Measurements from ENCODE around the gene PKDREJ. TPM values are rescaled to one million over a fixed set of nuclear protein-coding genes. Genes with fewer than 3 reads are reported as not detected.

Gene PKDREJ
- total and polyA plus RNA-seq, 2 of the 4 experiments (the other 2 are of a cell fraction): 0.02 TPM; not detected in 1

- H3K4me1 ChIP-seq (ENCODE audit: control insufficient read depth, insufficient read depth, low read length): 0 out of 2 replicates have a peak, but pooled peaks cover 2% of the 10 kb centered on the region
- ChIA-PET POLR2A (ENCODE audit: unreplicated experiment) (no interaction called here), CTCF (no interaction called here)
- no peak overlapping the region for H2AFZ ChIP-seq (replicated peaks; ENCODE audit: low read length, poor library complexity)
- 86% methylated on average over 6 of the region's 7 CpGs; no CpG with 5 or more reads in 1 of the 2 experiments for WGBS, 2 experiments (ENCODE audit: extremely low coverage in 2 of 2, insufficient read length in 1 of 2)
- H4K8ac ChIP-seq (ENCODE audit: low read depth in 2 of 2, low read length in 2 of 2): no peak overlapping the region
- no peak overlapping the region for H2BK15ac ChIP-seq (ENCODE audit: low read depth, low read length)
- intact Hi-C loops (cut with micrococcal nuclease) (no loop called here), in situ Hi-C loops (cut with MboI; ENCODE audit: low sequenced_read_pairs) (no loop called here), dilution Hi-C loops (cut with HindIII; ENCODE audit: low sequenced_read_pairs, unreplicated experiment) (no loop called here)
- no peak overlapping the region for H3K14ac ChIP-seq (replicated peaks; ENCODE audit: low read depth, low read length)
- H4K5ac ChIP-seq (ENCODE audit: low read depth, low read length): no peak overlapping the region
- TF ChIP-seq RFX5 (IDR thresholded peaks at IDR 0.05; ENCODE audit: low read depth, low read length) (no peak), POLR2A (IDR thresholded peaks at IDR 0.05; ENCODE audit: low read depth, low read length) (no peak), CTCF (conservative IDR thresholded peaks at IDR 0.05; ENCODE audit: low read depth, low read length) (no peak)
- no peaks in the 10 kb centered on the region for H3K9me3 ChIP-seq (ENCODE audit: control insufficient read depth, insufficient read depth, low read length)
- no peak overlapping the region for H3K27ac ChIP-seq (ENCODE audit: insufficient read depth, low read length)
- H3K4me3 ChIP-seq (ENCODE audit: insufficient read depth, low read depth, low read length): no peak overlapping the region
- no peak overlapping the region for H2BK20ac ChIP-seq (ENCODE audit: low read depth, low read length)
- no peak overlapping the region for H3K18ac ChIP-seq (ENCODE audit: low read depth, low read length)
- H2AK9ac ChIP-seq (replicated peaks; ENCODE audit: low read depth, low read length, poor library complexity): peak overlapping the region; percentile 44
- ATAC-seq (ENCODE audit: low read depth) (no peak), DNase-seq (no peak)
- H2BK120ac ChIP-seq (ENCODE audit: low read depth, low read length): no peak overlapping the region
- H3K4me2 ChIP-seq (ENCODE audit: low read depth, low read length): no peak overlapping the region
- H3K56ac ChIP-seq (ENCODE audit: extremely low read depth, insufficient read depth, low read length): no peak overlapping the region
- no peak overlapping the region for H3K23ac ChIP-seq (ENCODE audit: low read depth, low read length)
- H4K20me1 ChIP-seq (ENCODE audit: insufficient read depth, low read length): no peaks in the 10 kb centered on the region
- no TSS peak for BruUV-seq (replicated peaks)
- H3K27me3 ChIP-seq (ENCODE audit: control insufficient read depth, insufficient read depth, low read length): no peaks in the 10 kb centered on the region
- no peaks in the 10 kb centered on the region for H3K79me1 ChIP-seq (ENCODE audit: low read depth in 1 of 2, low read length in 2 of 2)
- H3K4ac ChIP-seq (ENCODE audit: low read depth, low read length): no peak overlapping the region
- H3K9me1 ChIP-seq (ENCODE audit: insufficient read depth, low read length): peaks cover 13% of the 10 kb centered on the region
- H3K9ac ChIP-seq (ENCODE audit: low read depth, low read length): no peak overlapping the region
- H4K91ac ChIP-seq (ENCODE audit: insufficient read depth, low read depth, low read length): no peak overlapping the region
- no peak overlapping the region for H2BK5ac ChIP-seq (ENCODE audit: low read depth, low read length, poor library complexity, severe bottlenecking)
- H2AK5ac ChIP-seq (ENCODE audit: low read depth, low read length): no peak overlapping the region
- H3K36me3 ChIP-seq (ENCODE audit: control insufficient read depth, insufficient read depth, low read length): peaks cover 11% of the 10 kb centered on the region
These were observed 37.5 kb downstream of the PKDREJ start for GRCh38 chr22:46225631-46226030.
